ENCODE data around the gene AURKAIP1.

Gene AURKAIP1

DNA sequence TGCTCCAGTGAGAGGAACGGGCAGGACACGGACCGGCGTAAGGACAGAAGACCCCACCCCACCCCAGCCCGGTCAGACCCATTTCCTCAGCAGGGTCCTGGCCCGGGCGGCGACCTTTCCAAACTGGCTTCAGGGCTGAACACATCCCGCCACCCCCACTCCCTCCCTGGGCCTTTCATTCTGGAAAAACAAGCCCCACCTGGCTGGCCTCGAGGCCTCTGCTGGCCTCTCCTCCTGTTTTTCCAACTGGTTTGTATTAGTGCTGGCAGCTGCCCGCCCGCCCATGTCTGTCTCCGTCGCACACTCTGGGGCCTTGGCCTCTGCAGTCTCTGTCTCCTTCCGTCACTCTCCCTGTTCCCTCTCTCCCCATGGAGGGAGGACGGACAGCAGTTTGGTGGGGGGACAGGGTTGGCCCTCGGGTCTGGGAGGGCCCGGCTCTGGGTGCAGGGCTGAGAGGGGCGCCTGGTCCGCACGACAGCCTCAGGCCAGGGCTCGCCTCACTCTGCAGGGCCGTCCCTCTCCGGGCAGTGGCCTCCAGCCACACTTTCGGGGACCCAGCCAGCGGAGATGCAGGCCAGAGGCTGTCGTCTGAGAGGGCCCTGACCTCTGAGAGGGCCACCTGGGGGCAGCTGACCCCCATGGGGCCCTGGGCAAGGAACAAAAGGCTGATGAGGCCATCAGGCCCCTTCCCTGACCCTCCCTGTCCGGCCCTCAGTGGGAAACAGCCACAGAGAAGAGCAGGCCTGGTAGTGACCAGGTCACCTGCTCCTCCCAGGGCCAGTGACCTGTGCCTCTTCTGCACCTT lies 15.1 kb downstream of the AURKAIP1 start:
- DNase-seq, result no peak

GRCh38 chr1:1359308-1359663 lies 15.7 kb downstream of the AURKAIP1 start:
- no peak for DNase-seq

- DNase-seq, result no peak
These were observed 16.4 kb downstream of the AURKAIP1 start, which contains the start of gene MXRA8 for GRCh38 chr1:1358433-1359271. Gene MXRA8, minus strand, starts transcription at chr1:1358555. Its CDS starts 51 bp downstream, at chr1:1358504.

DNA sequence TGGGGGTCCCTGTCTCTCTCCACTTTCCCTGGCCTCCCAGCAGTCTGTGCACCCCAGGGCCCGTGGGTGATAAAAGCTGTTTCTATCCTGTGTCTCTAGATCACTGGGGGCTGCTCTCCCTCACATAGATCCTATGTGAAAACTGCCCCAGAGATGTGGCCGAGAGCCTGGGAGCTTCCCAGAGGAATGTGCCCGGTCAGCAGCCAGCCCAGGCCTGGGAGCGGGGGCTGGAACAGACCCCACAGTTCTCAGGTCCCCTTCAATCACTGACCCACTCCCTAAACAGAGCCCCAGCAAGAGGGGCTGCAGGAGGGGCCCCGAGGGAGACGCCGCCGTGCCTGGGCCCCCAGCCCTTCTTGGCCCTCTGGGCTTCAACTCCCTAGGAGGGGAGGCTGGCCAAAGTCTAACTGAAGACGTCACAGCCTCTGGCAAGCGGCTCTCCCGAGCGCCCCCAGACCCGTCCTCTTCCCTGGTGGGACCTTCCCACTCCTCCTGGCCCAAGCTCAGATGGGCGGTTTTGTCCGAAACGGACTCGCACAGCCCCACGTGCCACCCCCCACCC lies 17.1 kb downstream of the AURKAIP1 start:
- DNase-seq, result no peak

GRCh38 chr1:1356796-1357401 lies 18.1 kb downstream of the AURKAIP1 start:
- DNase-seq, result no peak

DNA sequence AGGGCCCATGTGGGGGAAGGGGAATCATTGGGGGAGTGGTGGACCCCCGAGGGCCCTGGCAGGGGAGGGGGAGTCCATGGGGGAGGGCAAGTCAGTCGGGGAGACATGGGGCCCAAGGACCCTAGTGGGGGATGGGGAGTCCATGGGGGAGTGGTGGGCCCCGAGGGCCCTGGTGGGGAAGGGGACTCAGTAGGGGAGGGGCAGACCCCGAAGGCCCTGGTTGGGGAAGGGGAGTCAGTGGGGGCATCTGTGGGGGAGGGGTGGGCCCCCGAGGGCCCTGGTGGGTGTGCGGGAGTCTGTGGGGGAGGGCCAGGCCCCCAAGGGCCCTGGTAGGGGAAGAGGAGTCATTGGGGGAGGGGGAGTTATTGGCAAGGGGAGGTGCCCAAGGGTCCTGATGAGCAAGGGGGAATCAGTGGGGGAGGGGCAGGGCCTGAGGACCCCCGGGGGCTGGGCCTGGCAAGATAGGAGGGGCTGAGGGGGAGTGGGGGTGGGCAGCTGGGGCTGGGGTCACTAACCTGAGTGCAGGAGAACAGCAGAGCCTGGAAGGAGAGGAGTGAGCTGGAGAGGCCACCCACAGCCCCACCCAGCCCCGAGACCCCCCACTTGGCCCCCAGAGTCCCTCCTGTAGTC lies 18.7 kb downstream of the AURKAIP1 start:
- no peak for DNase-seq

- DNase-seq, result peak; percentile 60
These were observed 19.6 kb downstream of the AURKAIP1 start for GRCh38 chr1:1355416-1355815.

DNA sequence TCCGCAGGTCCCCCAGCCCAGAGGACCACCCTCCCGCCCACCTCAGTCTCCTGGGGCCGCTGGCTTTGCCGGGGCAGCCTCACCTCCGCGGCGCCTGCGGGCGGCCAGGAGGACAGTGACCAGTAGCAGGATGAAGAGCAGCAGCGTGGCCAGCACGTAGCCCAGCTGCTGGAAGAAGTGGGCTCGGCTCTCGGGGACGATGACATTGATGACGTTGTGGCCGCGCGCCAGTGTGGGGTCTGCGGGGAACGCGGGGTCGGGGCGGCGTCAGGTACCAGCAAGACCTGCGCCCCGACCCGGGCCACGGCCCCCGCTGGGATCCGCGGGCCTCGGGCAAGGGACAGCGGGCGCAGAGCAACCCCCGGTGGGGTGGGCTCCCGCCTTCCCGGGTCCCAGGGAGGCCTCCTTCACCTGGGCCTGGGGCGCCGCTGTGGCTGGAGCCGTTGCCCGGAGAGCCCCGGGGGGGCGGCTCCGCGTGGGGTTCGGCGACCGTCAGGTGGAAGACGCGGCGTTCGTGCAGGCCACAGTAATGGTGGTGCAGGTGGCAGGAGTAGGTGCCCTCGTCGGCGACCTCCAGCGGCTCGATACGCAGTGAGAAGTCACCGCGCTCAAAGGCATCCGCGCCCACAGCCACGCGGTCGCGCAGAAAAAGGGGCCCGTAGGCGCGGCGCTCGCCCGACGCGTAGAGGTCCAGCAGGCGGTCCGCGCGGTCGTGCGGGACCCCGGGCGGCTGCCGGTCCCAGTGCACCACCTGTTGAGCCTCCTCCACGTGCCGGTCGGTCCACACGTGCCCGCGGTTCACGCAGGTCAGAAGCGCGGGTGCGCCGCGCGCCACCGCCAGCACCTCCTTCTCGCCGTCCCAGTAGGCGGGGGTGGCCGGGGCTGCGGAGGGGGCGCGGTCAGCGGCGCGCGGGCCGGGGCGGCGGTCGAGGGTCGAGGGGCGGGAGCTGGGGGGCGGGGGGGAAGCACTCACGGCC lies 20.4 kb downstream of the AURKAIP1 start:
- DNase-seq, result peak; percentile 20

DNA sequence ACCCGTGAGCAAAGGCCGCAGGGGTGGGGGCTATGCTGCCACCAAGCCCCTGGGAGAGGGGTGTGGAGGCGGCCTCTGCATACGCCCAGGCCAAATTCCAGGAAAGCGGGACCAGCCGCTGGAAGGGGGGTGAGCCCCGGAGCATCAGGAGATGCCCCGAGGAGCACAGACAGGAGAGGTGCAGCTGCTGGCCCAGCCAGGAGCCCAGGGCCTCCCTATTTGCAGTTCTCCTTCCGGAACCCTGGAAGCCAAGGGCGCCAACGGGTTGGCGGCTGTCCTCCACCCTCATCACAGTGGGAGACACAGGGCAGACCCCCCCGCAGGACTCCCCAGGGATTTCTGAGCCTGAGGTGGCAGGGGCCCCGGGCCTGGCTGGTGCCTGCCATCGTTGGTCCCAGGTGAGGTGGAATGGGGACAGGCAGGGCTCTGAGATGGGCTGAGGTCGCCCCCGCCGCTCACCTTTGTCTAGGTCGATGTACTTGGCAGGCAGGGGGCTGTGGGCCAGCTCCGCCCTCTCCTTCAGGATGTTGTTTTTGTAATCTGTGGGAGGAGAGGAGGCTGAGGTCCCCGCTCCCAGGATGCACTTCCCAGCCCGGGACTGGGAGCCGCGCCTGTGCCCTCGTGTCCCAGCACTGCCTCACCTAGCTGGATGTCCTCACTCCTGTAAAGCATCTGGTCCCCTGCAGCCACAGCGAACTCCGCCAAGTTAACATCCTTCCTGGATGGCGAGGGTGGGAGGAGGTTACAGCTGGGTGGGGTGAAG lies 21.4 kb downstream of the AURKAIP1 start:
- peak; percentile 24 for DNase-seq

- DNase-seq, result peak; percentile 21
These were observed 22.1 kb downstream of the AURKAIP1 start for GRCh38 chr1:1352786-1353388.

GRCh38 chr1:1351511-1352427 lies 23.2 kb downstream of the AURKAIP1 start:
- no peak for DNase-seq

DNA sequence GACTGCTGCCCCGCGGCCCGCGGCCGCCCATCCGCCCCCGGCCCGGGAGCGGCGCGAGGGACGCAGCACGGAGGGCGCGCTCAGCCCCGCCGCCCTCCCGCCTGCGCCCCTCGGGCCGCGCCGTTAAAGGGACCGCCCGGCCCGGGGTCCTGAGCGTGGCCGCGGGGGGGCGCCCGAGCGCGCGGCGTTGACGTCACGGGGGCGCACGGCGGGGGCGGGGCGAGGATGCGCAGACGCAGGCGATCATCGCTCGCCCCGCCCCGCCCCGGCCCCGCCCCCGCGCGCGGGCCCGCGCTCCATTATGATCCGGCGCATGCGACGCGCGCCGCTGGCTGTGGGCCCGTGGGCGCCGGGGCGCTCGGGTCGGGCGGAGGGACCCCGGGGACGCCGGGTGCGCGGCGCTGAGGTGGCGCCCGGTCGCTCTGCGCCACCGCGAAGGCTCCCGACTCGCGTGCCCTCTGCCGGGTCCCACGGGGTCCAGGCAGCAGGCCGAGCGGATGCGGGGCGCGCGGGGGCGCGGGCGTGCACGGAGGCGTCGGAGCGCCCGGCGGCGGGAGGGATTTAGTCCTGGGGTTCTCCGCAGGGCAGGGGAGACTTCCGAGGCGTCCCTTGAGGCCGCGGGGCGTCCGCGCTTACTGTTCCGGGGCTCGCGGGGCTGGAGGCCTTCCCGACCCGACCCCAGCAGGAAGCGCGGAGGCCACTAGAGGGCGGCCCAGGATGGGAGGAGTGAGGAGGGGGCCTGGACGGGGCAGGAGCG lies 25.6 kb downstream of the AURKAIP1 start, which contains the start of gene DVL1:
Gene DVL1, minus strand, starts transcription at position 163 of the 757 bp plus-strand sequence. CDS start 353 bp downstream, outside the sequence.
- peak; percentile 74 for DNase-seq

- DNase-seq, result peak; percentile 45
These were observed 26.4 kb downstream of the AURKAIP1 start for GRCh38 chr1:1348420-1349255.

DNA sequence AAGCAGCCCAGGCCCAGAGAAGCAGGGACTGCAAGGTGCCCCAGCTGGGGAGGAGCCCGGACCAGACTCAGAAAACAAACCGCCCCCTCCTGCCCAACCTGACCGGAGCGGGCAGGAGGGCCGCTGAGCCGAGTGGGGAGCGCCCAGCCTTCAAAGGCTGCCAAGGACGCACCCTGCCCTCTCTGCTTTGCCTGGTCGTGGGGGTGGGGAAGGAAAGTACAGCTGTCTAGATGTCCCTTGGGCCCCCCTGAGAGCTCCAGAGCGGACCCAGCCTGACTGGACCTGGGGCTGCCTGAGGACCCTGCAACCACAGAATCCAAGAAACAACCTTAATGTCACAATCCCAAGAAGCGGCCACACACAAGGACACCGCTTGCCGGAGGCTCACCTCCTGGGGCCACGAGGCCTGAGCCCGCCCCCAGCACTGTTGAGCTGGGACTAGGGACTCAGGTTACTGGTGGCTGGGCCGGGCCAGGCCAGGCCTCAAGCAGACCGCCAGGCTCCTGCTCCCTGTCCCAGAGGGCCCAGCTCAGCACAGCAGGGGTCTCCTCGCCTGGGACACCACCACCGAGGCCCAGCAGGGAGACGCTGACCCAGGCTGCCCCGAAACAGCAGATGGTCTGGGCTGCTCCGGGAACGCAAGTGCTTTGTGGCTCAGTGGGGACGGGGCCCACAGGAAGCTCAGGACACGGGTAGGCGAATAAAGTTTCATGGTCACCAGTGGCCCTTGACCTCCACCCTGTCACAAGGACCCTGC lies 27.2 kb downstream of the AURKAIP1 start:
- no peak for DNase-seq

GRCh38 chr1:1347026-1347595 lies 27.9 kb downstream of the AURKAIP1 start:
- no peak for DNase-seq

- no peak for DNase-seq
These were observed 28.5 kb downstream of the AURKAIP1 start for GRCh38 chr1:1346501-1346890.
